ENCODE measurements around the gene PTPN12.
"Not testable (repeated sequence)": the region's sequence is repeated elsewhere in the genome, so short reads cannot be mapped to it uniquely, and the experiment has no call there.

GRCh38 chr7:77540993-77541392 is 3.9 kb downstream of the PTPN12 start:
- TF ChIP-seq POLR2AphosphoS5 (IDR thresholded peaks at IDR 0.05); TAF1 (IDR thresholded peaks at IDR 0.05; ENCODE audit: low read depth): not testable (repeated sequence)

Measured in neural cell (in vitro differentiated cells).